Calu3 (cell line): ENCODE measurements around the gene BLVRB. TPM values are rescaled to one million over a fixed set of nuclear protein-coding genes. Genes with fewer than 3 reads are reported as not detected.
"Not testable (repeated sequence)": the region's sequence is repeated elsewhere in the genome, so short reads cannot be mapped to it uniquely, and the experiment has no call there.

Experiments
- BruUV-seq: library from RNA; stranded (reverse); fragments of 400-500 nt; replicated peaks from 2 replicates; lab custom pipeline; 2021; lab: Mats Ljungman, UMichigan
- CTCF ChIA-PET: fragments of 300-600 bp; sonication (Branson Sonifier 250); formaldehyde crosslinking; loops from one replicate; lab custom pipeline; 2022; ENCODE audit warnings: antibody characterized with exemption; lab: Charles Lee
- DNase-seq: peaks from one replicate; pipeline ENCODE4 v3.0.0; 2022
- H3K27ac Mint-ChIP-seq: one replicate; pipeline ENCODE4 v1.8.0; 2022; ENCODE audit warnings: mixed read lengths; ENCODE audit not compliant: unreplicated experiment
- H3K27me3 Mint-ChIP-seq: one replicate; pipeline ENCODE4 v1.8.0; 2022; ENCODE audit warnings: mixed read lengths; ENCODE audit not compliant: unreplicated experiment
- H3K36me3 Mint-ChIP-seq: one replicate; pipeline ENCODE4 v1.8.0; 2022; ENCODE audit warnings: mild to moderate bottlenecking, moderate library complexity, mixed read lengths; ENCODE audit not compliant: insufficient read depth, unreplicated experiment
- H3K4me1 Mint-ChIP-seq: one replicate; pipeline ENCODE4 v1.8.0; 2022; ENCODE audit warnings: mild to moderate bottlenecking, low read depth, mixed read lengths; ENCODE audit not compliant: unreplicated experiment
- H3K4me3 Mint-ChIP-seq: one replicate; pipeline ENCODE4 v1.8.0; 2022; ENCODE audit warnings: mild to moderate bottlenecking, low read depth, moderate library complexity, mixed read lengths; ENCODE audit not compliant: unreplicated experiment
- H3K9me3 Mint-ChIP-seq: one replicate; pipeline ENCODE4 v1.8.0; 2022; ENCODE audit warnings: low read depth, mixed read lengths; ENCODE audit not compliant: unreplicated experiment
- CTCF ChIP-seq: fragments of 200-600 bp; IDR thresholded peaks from one replicate; pipeline ENCODE4 v1.8.0; 2022; ENCODE audit warnings: antibody characterized with exemption; ENCODE audit not compliant: unreplicated experiment
- intact Hi-C: fragments of 100-400 bp; cut with micrococcal nuclease; formaldehyde crosslinking; loops from one replicate; pipeline ENCODE4 v1.10.0; 2022; ENCODE audit not compliant: unreplicated experiment
- total RNA-seq: library from RNA; stranded (reverse); gene quantifications from 2 replicates; pipeline ENCODE4 v1.2.3, GENCODE V29; 2022

Gene BLVRB
- total RNA-seq, 1 experiment from 2014 or later = 107 TPM

GRCh38 chr19:40486017-40486416, 20.5 kb upstream of the BLVRB start:
- Mint-ChIP-seq H3K4me3 (no peak overlapping the region), H3K9me3 (no peaks in the 10 kb centered on the region), H3K27me3 (peaks cover 30% of the 10 kb centered on the region), H3K36me3 (peaks cover 4% of the 10 kb centered on the region), H3K4me1 (no peaks in the 10 kb centered on the region), H3K27ac (no peak overlapping the region)
- no peak for DNase-seq
- no peak for TF ChIP-seq CTCF
- intact Hi-C loops = no loop called here
- BruUV-seq = no TSS peak
- CTCF ChIA-PET = interaction anchor here (0.7 to 0.8 kb wide), 2 partner anchors 27 to 63 kb away, joined by 3 to 4 read pairs; no protein-coding TSS in a partner anchor

- CTCF ChIA-PET = interaction anchor here (0.8 kb wide), 1 partner anchor 12 kb away, joined by 3 read pairs; no protein-coding TSS in a partner anchor
- DNase-seq, H3K36me3 Mint-ChIP-seq, BruUV-seq, H3K27ac Mint-ChIP-seq, H3K9me3 Mint-ChIP-seq, H3K4me3 Mint-ChIP-seq, H3K4me1 Mint-ChIP-seq, intact Hi-C loops, H3K27me3 Mint-ChIP-seq: not testable (repeated sequence)
These were observed 10.5 kb upstream of the BLVRB start for GRCh38 chr19:40475878-40476644.

- no TSS peak for BruUV-seq
- H3K36me3 Mint-ChIP-seq = no peaks in the 10 kb centered on the region
- no peak for DNase-seq
- CTCF ChIA-PET = no interaction called here
- no peaks in the 10 kb centered on the region for H3K27me3 Mint-ChIP-seq
- no peak overlapping the region for H3K27ac Mint-ChIP-seq
- intact Hi-C loops = no loop called here
- TF ChIP-seq CTCF = no peak
- H3K4me1 Mint-ChIP-seq = no peaks in the 10 kb centered on the region
- H3K4me3 Mint-ChIP-seq = no peak overlapping the region
- H3K9me3 Mint-ChIP-seq = no peaks in the 10 kb centered on the region
These were observed 9.2 kb upstream of the BLVRB start for GRCh38 chr19:40474737-40475136.

GRCh38 chr19:40472516-40472915, 7.0 kb upstream of the BLVRB start:
- intact Hi-C loops = no loop called here
- CTCF ChIA-PET = interaction anchor here (0.7 kb wide), 1 partner anchor 48 kb away, joined by 7 read pairs; no protein-coding TSS in a partner anchor

More at GRCh38 chr19:40472516-40472915, 7.0 kb upstream of the BLVRB start:
- Mint-ChIP-seq H3K9me3 (no peaks in the 10 kb centered on the region), H3K4me1 (no peaks in the 10 kb centered on the region), H3K4me3 (no peak overlapping the region), H3K27me3 (no peaks in the 10 kb centered on the region), H3K36me3 (no peaks in the 10 kb centered on the region), H3K27ac (no peak overlapping the region)
- no TSS peak for BruUV-seq
- DNase-seq = no peak
- no peak for TF ChIP-seq CTCF
